HG03060 (cell line): Measurements from ENCODE around the gene RPL28.
A peak's percentile ranks its signal among the peaks of the same experiment; 100 is the strongest.

Experiments
- ATAC-seq: cut with Tn5 transposase; IDR thresholded peaks from one replicate; pipeline ENCODE4 v1.9.1; 2021; ENCODE audit warnings: low read depth, moderate number of reproducible peaks; ENCODE audit not compliant: unreplicated experiment

Gene RPL28

GRCh38 chr19:55385724-55386492, at the start of gene RPL28:
Gene RPL28 (plus strand): TSS chr19:55385932. CDS start chr19:55386358, 426 bp downstream.
- peak; percentile 70 for ATAC-seq

GRCh38 chr19:55336101-55336500, 49.6 kb upstream of the RPL28 start:
- no peak for ATAC-seq

- ATAC-seq, result peak; percentile 86
These were observed 46.4 kb upstream of the RPL28 start, which contains the start of gene KMT5C for GRCh38 chr19:55339105-55339888. Gene KMT5C (plus strand): TSS chr19:55339876. CDS start chr19:55341937, 2,061 bp downstream.

- no peak for ATAC-seq
These were observed 45.6 kb upstream of the RPL28 start for GRCh38 chr19:55339889-55340783.

- no peak for ATAC-seq
These were observed 45.0 kb upstream of the RPL28 start for GRCh38 chr19:55340784-55341147.

GRCh38 chr19:55341171-55341588, 44.6 kb upstream of the RPL28 start:
- ATAC-seq, result no peak

- ATAC-seq, result no peak
These were observed 43.9 kb upstream of the RPL28 start for GRCh38 chr19:55341595-55342531.

- ATAC-seq, result no peak
These were observed 41.3 kb upstream of the RPL28 start for GRCh38 chr19:55344444-55344843.

- no peak for ATAC-seq
These were observed 40.5 kb upstream of the RPL28 start for GRCh38 chr19:55345101-55345817.

GRCh38 chr19:55345818-55346724, 39.7 kb upstream of the RPL28 start:
- ATAC-seq, result no peak

GRCh38 chr19:55346725-55347441, 38.8 kb upstream of the RPL28 start:
- no peak for ATAC-seq

- ATAC-seq, result no peak
These were observed 38.2 kb upstream of the RPL28 start for GRCh38 chr19:55347442-55348009.

- ATAC-seq, result no peak
These were observed 37.3 kb upstream of the RPL28 start for GRCh38 chr19:55348317-55349034.

GRCh38 chr19:55350620-55351315, 35.0 kb upstream of the RPL28 start:
- ATAC-seq, result no peak

- ATAC-seq, result no peak
These were observed 33.7 kb upstream of the RPL28 start for GRCh38 chr19:55352040-55352439.
